Measurements from ENCODE around the gene ZFYVE26.

DNA sequence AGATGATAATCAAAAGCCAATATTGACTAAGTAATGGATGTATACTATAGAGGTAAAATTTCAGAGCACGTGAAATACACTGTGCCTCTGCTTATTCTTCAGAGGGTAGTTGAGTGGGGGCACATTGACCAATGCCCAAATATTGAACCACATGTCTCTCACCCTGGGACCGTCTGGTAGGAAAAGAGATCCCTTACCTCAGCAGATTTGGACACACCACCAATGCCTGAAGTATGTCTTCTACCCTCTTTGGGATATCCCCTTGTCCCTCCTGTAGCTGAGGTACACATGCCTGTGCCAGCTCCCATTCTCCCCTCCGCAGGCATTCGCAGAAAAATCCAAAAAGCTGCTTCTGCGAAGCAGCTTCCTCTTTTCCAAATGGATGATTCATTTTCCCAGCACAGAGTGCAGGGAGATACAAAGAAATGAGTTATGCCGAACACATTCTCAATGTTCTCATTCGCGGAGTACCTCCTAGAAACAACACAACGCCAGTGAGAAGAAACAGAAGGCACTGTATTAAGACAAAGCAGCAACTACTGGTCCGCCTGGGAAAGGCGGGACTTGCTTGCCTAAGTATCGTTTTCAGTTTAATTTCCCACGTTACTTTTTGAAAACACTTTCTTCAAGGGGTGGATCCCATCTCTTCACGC lies 691 bp downstream of the ZFYVE26 start:
- TF ChIP-seq, protein P1, sequence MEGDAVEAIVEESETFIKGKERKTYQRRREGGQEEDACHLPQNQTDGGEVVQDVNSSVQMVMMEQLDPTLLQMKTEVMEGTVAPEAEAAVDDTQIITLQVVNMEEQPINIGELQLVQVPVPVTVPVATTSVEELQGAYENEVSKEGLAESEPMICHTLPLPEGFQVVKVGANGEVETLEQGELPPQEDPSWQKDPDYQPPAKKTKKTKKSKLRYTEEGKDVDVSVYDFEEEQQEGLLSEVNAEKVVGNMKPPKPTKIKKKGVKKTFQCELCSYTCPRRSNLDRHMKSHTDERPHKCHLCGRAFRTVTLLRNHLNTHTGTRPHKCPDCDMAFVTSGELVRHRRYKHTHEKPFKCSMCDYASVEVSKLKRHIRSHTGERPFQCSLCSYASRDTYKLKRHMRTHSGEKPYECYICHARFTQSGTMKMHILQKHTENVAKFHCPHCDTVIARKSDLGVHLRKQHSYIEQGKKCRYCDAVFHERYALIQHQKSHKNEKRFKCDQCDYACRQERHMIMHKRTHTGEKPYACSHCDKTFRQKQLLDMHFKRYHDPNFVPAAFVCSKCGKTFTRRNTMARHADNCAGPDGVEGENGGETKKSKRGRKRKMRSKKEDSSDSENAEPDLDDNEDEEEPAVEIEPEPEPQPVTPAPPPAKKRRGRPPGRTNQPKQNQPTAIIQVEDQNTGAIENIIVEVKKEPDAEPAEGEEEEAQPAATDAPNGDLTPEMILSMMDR (IDR thresholded peaks at IDR 0.05) = no peak
- TF ChIP-seq EZH2 (IDR thresholded peaks at IDR 0.05) (no peak), EZH2phosphoT487 (IDR thresholded peaks at IDR 0.05) (no peak)
